NCI-H82 (cell line): ENCODE measurements around the gene PLEKHJ1.
"Not testable (repeated sequence)": the region's sequence is repeated elsewhere in the genome, so short reads cannot be mapped to it uniquely, and the experiment has no call there.

Experiments
- DNase-seq: peaks from one replicate; lab custom pipeline; 2025; lab: John Stamatoyannopoulos, UW

The PLEKHJ1 gene

GRCh38 chr19:2236314-2237050 is at the start of gene PLEKHJ1, which contains the start of gene SF3A2:
Gene PLEKHJ1, minus strand, starts transcription at chr19:2236329. Its CDS starts 81 bp downstream, at chr19:2236248.
Gene SF3A2, plus strand, starts transcription at chr19:2236824. Its CDS starts 6,595 bp downstream, at chr19:2243419.
- peak; percentile 98 for DNase-seq

- DNase-seq = no peak
Observed at GRCh38 chr19:2283835-2284507, 47.8 kb upstream of the PLEKHJ1 start.

- DNase-seq = no peak
Observed at GRCh38 chr19:2282862-2283237, 46.7 kb upstream of the PLEKHJ1 start.

- no peak for DNase-seq
Observed at GRCh38 chr19:2282062-2282861, 46.1 kb upstream of the PLEKHJ1 start, which contains the start of gene PEAK3. Gene PEAK3, minus strand, starts transcription at chr19:2282175. Its CDS starts 1,244 bp downstream, at chr19:2280931.

- not testable (repeated sequence) for DNase-seq
Observed at GRCh38 chr19:2281265-2282061, 45.3 kb upstream of the PLEKHJ1 start.

- DNase-seq = no peak
Observed at GRCh38 chr19:2280633-2281264, 44.6 kb upstream of the PLEKHJ1 start.

GRCh38 chr19:2278459-2279158 is 42.5 kb upstream of the PLEKHJ1 start:
- DNase-seq = no peak

- no peak for DNase-seq
Observed at GRCh38 chr19:2277138-2277537, 41.0 kb upstream of the PLEKHJ1 start.

GRCh38 chr19:2276429-2276986 is 40.4 kb upstream of the PLEKHJ1 start:
- DNase-seq = no peak

GRCh38 chr19:2275588-2276428 is 39.7 kb upstream of the PLEKHJ1 start:
- no peak for DNase-seq

GRCh38 chr19:2274931-2275535 is 38.9 kb upstream of the PLEKHJ1 start:
- peak; percentile 81 for DNase-seq

- DNase-seq = no peak
Observed at GRCh38 chr19:2274185-2274711, 38.1 kb upstream of the PLEKHJ1 start.

- DNase-seq = peak; percentile 89
Observed at GRCh38 chr19:2273356-2274184, 37.4 kb upstream of the PLEKHJ1 start.

GRCh38 chr19:2271234-2272103 is 35.3 kb upstream of the PLEKHJ1 start:
- DNase-seq = no peak

GRCh38 chr19:2270423-2271233 is 34.5 kb upstream of the PLEKHJ1 start:
- no peak for DNase-seq

- no peak for DNase-seq
Observed at GRCh38 chr19:2270157-2270422, 34.0 kb upstream of the PLEKHJ1 start.
